Colon (tissue), 2 donors: Measurements from ENCODE around the gene ZNF280A.
"Not testable (repeated sequence)": the region's sequence is repeated elsewhere in the genome, so short reads cannot be mapped to it uniquely, and the experiment has no call there.

ENCODE experiments used
- FAIRE-seq: peaks from 2 replicates; lab custom pipeline; 2012; peaks lifted over from hg19 to GRCh38; lab: Jason Lieb, UNC
- donor health status: control.
- donor health status: control.

The ZNF280A gene

DNA sequence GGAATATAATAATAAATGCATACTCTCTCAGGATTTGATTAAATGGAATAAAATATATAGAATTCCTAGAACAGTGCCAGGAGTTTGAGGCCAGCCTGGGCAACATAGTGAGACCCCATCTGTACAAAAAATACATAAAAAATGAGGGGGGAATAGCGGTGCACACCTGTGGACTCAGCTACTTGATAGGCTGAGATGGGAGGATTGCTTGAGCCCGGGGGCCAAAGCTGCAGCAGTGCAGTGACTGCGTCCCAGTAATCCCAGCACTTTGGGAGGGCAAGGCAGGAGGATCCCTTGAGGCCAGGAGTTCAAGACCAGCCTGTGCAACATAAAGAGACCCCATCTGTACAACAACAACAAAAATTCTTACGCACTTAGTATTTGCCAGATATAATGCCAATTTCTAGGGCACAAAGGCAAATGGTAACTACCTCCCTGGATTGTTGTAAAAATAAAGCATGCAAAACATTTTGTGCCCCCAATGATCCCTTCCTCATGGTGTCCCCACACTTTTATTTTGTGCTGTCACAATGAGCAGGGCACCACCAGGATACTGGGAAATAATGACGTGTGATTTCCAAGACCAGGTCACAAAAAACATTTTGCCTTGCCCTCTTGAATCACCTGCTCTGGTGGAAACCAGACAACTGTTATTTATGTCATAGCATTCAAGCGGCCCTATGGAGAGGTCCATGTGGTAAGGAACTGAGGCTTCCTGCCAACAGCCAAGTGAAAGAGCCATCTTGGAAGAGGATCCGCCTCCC, 18.3 kb upstream of the ZNF280A start:
- FAIRE-seq = no peak

DNA sequence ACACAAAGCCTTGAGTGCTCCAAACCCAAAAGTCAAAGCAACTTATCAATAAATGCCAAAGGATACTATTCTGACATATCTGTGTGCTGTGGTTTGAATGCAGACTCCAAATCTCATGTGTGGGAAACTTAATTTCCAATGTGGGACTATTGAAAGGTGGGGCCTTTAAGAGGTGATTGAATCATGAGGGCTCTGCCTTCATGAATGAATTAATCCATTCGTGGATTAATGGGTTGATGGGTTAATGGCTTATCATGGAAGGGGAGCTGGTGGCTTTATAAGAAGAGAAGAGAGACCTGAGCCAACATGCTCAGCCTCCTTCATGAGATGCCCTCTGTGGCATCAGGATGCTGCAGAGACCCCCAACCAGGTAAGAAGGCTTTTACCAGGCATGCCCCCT, 16.8 kb upstream of the ZNF280A start:
- FAIRE-seq = no peak

DNA sequence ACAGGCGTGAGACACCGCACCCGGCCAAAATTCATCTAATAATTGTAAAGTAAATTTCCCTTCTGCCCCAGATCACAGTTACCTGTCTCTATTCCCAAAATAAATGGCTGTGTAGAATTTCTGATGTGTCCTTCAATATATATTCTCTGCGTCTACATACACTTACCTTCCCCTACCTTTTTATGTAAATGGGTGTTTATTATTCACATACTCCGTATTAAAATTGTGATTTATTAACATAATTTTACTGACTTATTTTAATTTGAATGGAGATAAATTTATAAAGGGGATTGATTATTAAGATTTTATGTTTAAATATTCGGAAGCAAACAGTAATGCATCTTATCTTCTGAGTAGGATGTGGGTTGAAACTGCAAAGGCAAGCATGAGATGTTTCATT, 16.4 kb upstream of the ZNF280A start:
- no peak for FAIRE-seq

DNA sequence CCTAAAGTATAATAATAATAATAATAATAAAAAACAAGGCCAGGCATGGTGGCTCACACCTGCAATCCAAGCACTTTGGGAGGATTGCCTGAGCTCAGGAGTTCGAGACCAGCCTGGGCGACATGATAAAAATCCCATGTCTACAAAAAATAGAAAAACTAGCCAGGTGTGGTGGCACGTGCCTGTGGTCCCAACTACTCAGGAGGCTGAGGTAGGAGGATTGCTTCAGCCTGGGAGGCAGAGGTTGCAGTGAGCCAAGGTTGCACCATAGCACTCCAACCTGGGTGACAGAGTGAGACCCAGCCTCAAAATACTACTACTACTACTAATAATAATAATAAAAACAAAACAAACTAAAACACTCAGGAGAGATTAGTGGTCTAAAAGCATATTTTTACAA, 15.6 kb upstream of the ZNF280A start:
- no peak for FAIRE-seq

DNA sequence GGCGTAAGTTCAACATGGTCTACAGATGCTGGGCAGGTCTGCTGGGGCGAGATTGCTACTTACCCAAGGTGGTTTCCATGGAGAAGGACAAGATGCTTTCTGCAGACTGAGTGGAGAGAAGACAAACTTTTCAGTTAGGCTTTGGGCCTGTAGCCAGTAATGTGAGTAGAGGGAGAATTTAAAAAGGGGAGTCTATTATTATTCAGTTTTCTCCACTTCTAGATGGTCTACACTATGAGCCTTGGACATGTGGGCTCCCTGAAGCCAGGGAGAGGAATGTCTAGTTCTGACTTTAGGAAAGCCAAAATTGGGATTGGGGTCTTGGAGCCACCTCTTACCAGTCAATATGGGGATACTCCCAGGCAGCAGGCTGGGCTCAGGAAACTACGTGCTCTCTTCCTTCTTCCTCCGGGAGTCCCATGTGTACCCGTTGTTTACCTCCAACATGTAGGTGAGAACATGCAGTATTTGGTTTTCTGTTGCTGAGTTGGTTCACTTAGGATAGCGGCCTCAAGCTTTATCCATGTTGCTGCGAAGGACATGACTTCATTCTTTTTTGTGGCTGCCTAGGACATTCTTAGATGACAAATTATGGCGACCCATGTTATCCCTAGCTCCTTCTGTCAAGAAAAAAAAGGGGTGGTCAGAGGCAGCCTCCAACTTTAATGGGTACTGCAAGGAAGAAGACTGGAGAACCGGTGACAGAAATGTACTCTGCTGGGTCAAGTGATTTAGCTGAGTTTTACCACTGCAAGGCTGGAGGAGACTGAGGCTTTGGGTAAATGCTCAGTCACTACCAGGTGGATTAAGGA, 14.7 kb upstream of the ZNF280A start:
- no peak for FAIRE-seq

DNA sequence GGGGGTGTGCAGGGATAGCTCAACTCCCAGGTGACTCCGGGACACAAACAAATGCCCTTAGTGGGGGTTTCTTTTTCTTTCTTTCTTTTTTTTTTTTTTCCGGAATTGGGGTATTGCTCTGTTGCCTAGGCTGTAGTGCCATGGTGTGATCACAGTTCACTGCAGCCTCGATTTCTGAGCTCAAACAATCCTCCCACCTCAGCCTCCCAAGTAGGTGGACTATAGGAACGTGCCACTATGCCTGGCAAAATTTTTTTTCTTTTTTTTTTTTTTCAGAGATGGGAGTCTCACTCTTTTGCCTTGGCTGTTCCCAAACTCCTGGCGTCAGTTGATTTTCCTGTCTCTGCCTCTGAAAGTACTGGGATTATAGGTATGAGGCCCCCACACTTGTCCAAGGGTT, 13.8 kb upstream of the ZNF280A start:
- no peak for FAIRE-seq

DNA sequence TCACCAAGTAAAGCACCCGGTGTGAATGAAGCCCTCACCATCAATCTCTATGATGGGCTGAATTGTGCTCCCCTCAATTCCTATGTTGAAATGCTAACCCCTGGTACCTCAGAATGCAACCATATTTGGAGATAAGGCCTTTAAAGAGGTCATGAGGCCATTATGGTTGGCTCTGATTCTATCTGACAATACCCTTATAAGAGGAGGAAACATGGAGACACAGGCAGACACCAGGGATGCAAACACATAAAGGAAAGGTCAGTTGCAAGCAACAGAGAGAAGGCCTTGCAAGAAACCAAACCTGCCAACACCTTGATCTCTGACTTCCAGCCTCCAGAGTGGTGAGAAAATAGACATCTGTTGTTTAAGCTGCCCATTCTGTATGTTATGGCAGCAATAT, 13.3 kb upstream of the ZNF280A start:
- no peak for FAIRE-seq

DNA sequence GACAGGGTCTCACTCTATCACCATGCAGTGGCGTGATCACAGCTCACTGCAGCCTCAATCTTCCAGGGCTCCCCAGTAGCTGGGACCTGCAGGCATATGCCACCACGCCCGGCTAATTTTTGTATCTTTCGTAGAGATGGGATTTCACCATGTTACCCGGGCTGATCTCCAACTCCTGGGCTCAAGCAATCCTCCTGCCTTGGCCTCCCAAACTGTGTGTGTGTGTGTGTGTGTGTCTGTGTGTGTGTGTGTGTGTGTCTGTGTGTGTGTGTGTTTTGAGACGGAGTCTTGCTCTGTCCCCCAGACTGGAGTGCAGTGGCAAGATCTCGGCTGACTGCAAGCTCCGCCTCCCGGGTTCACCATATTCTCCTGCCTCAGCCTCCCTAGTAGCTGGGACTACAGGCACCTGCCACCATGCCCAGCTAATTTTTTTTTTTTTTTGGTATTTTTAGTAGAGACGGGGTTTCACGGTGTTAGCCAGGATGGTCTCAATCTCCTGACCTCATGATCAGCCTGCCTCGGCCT, 12.5 kb upstream of the ZNF280A start:
- FAIRE-seq = not testable (repeated sequence)

DNA sequence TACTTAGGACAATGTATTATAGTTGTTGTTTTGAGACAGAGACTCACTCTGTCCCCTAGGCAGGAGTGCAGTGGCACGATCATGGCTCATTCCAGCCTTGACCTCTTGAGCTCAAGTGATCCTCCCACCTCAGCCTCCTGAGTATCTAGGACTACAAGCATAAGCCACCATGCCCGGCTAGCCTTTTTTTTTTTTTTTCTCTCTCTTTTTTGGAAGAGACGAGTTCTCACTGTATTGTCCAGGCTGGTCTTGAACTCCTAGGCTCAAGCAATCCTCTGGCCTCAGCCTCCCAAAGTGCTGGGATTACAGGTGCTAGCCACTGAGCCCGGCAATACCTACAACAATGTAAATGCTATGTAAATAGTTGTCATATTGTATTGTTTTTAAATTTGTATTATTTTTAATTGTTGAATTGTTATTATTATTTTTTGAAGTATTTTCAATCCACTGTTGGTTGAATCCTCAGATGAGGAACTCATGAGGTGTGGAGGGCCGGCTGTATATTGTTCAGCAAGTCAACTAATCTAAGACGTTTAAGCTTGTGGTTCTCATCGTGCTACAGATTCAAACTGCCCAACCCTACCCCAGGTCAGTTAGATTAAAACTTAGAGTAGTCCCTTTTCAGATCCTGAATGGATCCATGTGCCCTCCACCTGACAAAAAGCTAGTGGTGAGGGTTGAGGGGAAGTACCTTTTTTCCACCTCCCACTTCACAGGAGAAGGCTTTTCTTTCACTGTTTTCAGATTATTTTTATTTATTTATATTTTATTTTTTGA, 11.9 kb upstream of the ZNF280A start:
- no peak for FAIRE-seq

DNA sequence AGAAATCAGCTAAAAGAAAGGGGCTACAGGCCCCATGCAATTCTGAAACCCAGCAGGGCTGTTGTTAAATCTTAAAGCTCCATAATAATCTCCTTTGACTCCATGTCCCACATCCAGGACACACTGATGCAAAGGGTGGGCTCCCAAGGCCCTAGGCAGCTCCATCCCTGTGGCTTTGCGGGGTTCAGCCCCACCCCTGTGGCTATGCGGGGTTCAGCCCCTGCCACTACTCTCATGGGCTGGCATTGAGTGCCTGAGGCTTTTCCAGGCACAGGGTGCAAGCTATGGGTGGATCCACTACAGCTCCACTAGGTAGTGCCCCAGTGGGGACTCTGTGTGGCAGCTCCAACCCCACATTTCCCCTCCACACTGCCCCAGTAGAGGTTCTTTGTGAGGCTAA, 8.7 kb upstream of the ZNF280A start:
- no peak for FAIRE-seq

DNA sequence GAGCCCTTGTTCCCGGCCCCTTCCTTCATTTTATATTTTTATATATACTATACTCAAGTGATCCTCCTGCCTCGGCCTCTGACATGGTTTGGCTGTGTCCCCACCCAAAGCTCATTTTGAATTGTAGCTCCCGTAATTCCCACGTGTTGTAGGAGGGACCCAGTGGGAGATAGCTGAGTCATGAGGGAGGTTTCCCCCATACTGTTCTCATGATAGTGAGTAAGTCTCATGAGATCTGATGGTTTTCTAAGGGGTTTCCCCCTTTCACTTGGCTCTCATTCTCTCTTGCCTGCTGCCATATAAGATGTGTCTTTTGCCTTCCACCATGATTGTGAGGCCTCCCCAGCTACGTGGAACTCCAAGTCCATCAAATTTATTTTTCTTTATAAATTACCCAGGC, 7.2 kb upstream of the ZNF280A start:
- FAIRE-seq = no peak

DNA sequence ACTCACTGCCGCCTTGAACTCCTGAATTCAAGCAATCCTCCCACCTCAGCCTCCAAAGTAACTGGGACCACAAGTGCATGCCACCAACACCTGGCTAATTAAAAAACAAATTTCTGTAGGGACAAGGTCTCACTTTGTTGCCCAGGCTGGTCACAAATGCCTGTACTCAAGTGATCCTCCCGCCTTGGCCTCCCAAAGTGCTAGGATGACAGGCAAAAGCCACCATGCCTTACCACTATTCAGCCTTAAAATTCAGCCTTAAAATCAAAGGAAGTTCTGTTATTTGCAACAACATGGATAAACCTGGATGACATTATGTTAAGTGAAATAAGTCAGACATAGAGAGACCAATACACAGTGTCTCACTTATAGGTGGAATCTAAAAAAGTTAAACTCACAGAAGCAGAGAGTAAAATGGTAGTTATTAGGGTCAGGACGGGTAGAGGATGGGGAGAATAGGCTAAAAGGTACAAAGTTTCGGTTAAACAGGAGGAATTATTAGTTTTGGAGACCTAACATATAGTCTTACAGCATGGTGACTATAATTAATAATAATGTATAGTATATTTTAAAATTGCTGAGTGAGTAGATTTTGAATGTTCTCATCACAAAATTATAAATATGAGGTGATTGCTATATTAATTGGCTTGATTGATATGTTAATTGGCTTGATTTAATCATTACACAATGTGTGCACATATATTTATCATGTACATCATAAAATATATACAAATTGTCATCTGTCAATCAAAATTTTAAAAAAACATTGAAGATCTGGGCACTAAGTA, 6.2 kb upstream of the ZNF280A start:
- no peak for FAIRE-seq

DNA sequence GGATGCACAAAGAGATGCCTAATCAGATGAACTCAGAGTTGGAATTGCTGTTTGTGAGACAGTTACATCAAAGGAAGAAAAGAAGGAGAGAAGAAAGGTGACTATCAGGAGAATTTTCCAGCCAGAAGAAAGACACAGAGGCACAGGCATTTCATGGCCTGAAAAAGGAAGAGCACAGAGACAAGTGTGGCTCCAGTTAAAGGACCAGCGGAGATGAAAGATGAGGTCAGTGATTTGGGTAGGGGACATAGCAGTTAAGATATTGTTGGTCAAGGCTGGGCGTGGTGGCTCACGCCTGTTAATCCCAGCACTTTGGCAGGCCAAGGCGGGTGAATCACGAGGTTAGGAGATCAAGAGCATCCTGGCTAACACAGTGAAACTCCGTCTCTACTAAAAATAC, 3.4 kb upstream of the ZNF280A start:
- no peak for FAIRE-seq

DNA sequence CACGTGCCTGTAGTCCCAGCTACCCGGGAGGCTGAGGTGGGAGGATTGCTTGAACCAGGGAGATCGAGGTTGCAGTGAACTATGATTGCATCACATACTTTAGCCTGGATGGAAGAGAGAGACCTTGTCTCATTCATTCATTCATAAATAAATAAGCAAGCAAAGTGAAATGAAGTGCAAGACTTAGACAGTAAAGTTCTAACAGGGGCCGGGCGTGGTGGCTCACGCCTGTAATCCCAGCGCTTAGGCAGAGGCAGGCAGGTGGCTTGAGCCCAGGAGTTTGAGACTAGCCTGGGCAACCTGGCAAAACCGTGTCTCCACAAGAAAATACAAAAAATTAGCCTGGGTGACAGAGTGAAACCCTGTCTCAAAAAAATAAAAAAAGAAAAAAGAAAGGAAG, 1.6 kb upstream of the ZNF280A start:
- FAIRE-seq = no peak

DNA sequence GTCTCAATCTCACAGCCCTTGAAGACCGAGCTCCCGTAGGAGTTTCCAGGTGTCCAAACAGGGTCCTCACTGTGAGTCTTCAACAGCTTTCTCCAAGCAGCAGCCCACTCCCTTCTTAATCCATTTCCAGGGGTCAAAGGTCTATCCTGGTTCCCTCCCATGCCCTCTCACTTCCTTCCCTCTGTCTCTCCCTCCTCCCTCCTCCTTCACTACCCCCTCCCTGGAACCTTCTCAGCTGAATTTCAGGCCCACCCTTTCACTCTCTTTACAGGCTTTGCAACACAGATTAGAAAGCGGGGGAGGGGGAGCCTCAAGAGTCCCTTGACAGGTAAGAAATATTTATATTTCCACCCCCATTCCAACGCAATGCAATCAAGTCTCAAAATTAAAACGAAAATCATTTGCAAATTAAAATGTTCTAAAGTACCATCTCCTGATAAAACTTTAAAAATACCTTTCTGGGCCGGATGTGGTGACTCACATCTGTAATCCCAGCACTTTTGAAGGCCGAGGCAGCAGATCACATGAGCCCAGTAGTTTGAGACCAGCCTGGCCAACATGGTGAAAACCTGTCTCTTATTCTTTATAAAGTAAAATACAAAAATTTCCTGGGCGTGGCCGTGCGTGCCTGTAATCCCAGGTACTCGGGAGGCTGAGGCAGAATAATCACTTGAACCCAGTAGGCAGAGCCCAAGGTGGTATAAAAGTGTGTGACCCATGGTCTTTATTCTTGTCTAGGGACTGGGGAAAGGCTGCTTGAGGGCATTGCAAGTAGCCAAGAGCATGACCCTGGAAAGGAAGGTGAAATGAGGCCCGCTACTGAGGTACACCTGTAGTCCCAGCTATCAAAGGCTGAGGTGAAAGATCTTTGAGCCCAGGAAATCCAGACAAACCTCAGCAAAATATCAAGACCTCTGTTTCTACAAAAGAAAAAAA, 865 bp upstream of the ZNF280A start:
- FAIRE-seq = no peak

DNA sequence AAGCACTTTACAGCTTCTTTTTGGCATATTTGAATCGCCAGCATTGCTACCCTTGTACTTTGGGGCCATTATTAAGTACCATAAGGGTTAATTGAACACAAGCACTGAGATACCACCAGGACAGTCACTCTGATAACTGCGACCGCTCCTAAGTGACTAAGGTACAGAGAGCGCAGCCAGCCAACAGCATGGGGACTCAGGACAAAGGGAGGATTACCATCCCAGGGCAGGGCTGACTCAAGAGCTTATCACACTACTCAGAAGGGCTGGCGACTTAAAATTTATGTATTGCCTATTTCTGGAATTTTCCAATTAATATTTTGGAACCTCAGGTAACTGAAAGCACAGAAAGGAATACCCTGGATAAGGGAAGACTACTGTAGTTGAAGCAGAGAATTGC, 479 bp downstream of the ZNF280A start:
- FAIRE-seq = no peak

DNA sequence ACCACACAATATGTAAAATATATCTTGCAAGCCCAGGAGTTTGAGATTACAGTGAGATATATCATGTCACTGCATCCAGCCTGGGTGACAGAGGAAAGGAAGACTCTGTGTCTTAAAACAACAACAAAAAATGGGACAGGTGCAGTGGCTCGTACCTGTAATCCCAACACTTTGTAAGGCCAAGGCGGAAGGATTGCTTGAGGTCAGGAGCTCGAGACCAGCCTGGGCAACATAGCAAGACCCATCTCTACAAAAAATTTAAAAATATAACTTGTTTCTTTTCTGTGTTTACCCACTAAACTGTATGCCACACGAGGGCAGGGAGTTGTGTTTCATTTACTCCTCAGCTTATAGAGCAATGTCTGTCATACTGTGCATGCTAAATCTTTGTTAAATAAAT, 3.1 kb downstream of the ZNF280A start:
- FAIRE-seq = no peak

DNA sequence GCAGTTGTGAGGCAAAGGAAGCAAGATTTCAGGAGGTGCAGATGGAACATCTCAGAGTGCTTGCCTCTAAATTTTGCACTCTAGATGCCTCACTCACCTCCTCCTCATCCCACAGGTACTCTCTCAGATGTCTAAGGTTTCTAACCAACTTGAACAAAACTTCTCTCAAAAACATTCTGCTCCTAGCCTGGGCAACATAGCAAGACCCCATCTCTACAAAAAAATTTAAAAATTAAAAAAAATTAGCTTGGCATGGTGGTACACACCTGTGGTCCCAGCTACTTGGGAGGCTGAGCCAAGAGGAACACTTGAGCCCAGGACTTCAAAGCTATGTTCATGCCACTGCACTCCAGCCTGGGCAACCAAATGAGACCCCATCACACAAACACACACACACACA, 4.2 kb downstream of the ZNF280A start:
- no peak for FAIRE-seq

DNA sequence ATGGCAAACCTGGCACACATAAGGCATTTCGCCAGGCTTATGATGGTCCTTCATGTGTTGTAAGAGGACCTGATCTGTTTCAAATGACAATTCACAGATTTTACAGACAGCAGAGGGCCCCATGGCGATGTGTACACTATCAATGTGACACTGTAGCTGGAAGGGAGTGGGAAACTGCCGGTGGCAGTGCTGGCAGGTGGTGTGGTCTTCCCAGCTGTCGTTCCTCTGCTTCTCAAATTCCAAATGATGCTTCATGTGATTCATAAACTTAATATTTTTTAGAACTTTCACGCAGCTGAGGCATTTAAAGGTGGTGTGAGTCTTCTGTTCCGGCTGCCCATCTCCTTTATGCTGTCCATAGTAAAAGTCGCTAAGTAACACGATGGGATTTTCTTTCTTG, 5.6 kb downstream of the ZNF280A start:
- not testable (repeated sequence) for FAIRE-seq

DNA sequence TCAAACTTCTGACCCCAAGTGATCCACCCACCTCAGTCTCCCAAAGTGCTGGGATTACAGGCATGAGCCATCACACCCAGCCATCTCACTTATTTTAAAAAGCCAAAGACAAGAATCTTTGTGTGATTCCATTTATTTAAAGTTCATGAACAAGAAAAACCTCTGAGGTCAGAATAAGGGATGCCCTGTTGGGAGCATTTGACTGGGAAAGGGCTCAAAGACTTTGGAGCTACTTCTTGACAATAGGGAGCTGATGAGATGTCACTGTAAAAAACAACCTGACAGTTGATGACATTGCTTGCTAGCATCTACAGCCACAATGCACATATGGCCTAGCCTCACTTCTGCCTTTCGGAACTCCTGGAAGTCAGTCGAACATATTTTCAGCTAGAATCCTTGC, 6.5 kb downstream of the ZNF280A start:
- no peak for FAIRE-seq

DNA sequence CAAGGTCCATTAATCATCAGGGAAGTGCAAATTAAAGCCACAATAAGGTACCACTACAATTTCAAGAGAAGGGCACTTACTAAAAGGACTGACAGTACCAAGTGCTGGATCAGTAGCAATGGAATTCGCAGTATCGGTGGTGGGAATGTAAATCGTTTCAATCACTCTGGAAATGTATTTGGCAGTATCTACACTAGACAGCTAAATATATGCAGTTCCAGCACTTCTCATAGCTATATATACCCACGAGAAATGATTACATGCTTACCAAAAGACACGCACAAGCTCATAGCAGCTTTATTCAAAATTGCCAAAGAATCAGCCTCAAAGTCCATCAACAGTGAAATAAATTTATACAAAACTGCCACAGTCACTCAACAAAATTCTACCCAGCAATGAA, 7.1 kb downstream of the ZNF280A start:
- no peak for FAIRE-seq
